ENCODE data around the gene GPR89B.
A peak's percentile ranks its signal among the peaks of the same experiment; 100 is the strongest.
"Not testable (repeated sequence)": the region's sequence is repeated elsewhere in the genome, so short reads cannot be mapped to it uniquely, and the experiment has no call there.

Gene GPR89B

DNA sequence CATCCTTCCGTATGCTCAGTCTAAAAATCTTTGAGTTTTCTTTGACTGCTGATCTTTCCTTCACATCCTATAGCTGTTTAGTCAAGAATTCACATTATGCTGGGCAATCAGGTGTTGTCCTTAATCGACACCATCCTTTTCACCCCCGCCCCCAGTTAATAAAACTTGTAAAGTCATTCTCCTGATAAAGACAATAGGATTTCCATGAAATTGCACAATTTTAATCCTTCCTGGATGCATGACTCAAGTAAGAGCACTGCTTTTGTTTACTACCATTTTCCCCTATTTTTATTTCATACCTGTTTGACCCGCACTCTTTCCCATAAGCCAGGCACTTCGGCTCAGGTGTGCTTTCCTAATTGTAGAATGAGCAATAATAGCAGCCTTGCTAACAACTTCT, 96.7 kb downstream of the GPR89B start:
- DNase-seq (ENCODE audit: low spot score); POLR2A ChIA-PET (ENCODE audit: low non-redundant PET); H3K27ac ChIP-seq; CTCF ChIA-PET: not testable (repeated sequence)

DNA sequence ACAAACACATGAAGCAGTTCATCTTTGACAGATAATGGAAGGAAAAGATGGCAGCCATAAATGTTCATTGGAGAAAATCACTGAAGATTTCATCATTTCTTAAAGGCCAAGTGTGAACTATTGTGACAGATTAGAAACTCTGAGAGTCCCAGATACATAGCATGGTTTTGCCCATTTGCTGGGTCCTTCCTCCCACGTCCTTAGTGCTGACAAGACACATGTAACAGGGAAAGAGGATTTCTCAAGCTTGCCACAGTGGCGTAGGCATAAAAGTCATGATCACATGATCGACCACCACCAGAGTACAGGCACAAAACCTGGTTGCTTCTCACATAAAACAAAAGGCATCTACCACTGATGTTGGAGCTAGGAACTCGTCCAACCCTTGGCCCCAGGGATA, 98.8 kb downstream of the GPR89B start:
- CTCF ChIA-PET; H3K27ac ChIP-seq; POLR2A ChIA-PET (ENCODE audit: low non-redundant PET); DNase-seq (ENCODE audit: low spot score): not testable (repeated sequence)

- H3K27ac ChIP-seq; DNase-seq (ENCODE audit: low spot score); POLR2A ChIA-PET (ENCODE audit: low non-redundant PET); CTCF ChIA-PET: not testable (repeated sequence)
These were observed 104.0 kb downstream of the GPR89B start for GRCh38 chr1:148032247-148032646.

- H3K27ac ChIP-seq; DNase-seq (ENCODE audit: low spot score); POLR2A ChIA-PET (ENCODE audit: low non-redundant PET); CTCF ChIA-PET: not testable (repeated sequence)
These were observed 104.5 kb downstream of the GPR89B start for GRCh38 chr1:148032690-148033089.

- H3K27ac ChIP-seq; DNase-seq (ENCODE audit: low spot score); POLR2A ChIA-PET (ENCODE audit: low non-redundant PET); CTCF ChIA-PET: not testable (repeated sequence)
These were observed 104.9 kb downstream of the GPR89B start for GRCh38 chr1:148033147-148033546.

DNA sequence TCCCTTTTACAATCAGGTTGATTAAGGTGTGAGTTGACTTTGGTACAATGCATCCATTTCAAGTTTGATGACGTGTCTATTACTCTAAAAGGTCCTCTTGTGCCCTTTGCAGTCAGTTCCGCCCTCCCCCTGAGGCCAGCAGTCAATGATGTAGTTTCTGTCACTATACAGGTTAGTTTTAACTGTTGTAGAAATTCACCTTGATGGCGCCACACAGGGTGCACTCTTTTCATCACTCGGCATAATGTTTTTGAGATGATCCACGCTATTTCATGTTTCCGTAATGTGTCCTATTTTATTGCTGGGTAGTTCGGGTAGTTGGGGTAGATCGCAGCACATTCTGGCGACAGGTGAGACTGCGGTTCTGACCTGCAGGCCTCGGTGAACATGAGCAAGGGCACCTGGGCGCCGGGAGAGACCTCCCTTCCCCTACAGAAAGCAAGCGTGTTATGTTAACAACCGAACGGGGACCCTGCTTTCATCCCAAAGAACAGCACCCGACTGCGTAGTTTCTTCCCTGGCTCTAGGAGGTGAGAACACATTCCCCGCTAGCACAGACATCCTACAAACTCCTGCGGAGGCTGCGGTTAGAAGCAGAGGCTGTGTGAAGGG, 109.7 kb downstream of the GPR89B start:
- POLR2A ChIA-PET (ENCODE audit: low non-redundant PET); DNase-seq (ENCODE audit: low spot score); CTCF ChIA-PET: not testable (repeated sequence)
- H3K27ac ChIP-seq = peak overlapping the region; percentile 39

DNA sequence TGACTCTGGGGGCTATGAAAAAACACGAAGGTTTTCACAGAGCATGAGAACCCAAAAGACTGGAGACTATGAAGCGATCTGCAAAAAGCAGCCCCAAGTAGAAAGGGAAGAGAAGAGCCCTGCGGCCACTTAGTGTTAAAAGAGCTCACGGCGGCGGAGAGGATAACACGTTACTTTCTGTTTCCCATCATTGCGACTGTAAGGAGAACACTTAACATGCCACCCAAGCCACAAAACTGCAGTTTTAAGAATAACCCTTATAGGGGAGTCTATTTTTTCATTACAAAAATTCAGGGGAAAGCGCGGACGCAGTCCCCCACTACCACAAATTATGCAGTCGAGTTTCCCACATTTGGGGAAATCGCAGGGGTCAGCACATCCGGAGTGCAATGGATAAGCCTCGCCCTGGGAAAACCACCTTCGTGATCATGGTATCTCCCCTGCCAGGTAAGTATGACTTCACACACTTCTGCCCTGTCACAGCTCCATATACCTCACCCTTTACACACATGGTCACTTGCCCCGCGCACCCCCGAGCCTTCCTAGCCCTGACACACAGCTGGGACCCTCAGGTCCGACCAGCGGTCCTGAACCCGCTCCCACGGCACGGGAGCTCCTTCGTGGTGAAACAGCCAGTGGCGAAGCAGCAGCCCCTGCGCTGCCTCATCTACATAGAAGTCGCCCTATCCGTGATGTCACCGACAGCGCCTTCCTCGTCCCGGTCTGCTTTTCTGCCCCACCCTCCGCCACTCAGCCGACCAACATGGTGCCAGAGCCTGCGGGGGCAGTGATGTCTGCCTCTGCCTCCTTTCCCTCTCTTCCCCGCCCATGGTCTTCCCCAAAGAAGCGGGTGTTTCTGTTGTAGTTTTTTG, 110.5 kb downstream of the GPR89B start:
- H3K27ac ChIP-seq = peak overlapping the region; percentile 39
- POLR2A ChIA-PET (ENCODE audit: low non-redundant PET) = not testable (repeated sequence)
- DNase-seq (ENCODE audit: low spot score) = peak; percentile 41

More for the DNA sequence above, 110.5 kb downstream of the GPR89B start:
- CTCF ChIA-PET = not testable (repeated sequence)

All from RWPE1 (cell line).